Measurements from ENCODE around the gene GSK3A. TPM values are rescaled to one million over a fixed set of nuclear protein-coding genes. Genes with fewer than 3 reads are reported as not detected.

The GSK3A gene
- total and polyA plus RNA-seq, 7 donors = 48.7 to 117 (median 64.8) TPM

GRCh38 chr19:42276284-42276683, 33.9 kb upstream of the GSK3A start:
- peaks cover 64% of the 10 kb centered on the region for H3K4me1 ChIP-seq

GRCh38 chr19:42275517-42275916, 33.1 kb upstream of the GSK3A start:
- peak overlapping the region; percentile 24 for H3K27ac ChIP-seq
- H3K4me3 ChIP-seq = no peak overlapping the region
- H3K4me1 ChIP-seq = peaks cover 68% of the 10 kb centered on the region
- intact Hi-C loops (cut with DNase I) = no loop called here
- 85 to 90% (median 87%) methylated on average over 3 of the region's 3 CpGs for WGBS, 3 donors
- no peak for DNase-seq
- TF ChIP-seq, protein P1, sequence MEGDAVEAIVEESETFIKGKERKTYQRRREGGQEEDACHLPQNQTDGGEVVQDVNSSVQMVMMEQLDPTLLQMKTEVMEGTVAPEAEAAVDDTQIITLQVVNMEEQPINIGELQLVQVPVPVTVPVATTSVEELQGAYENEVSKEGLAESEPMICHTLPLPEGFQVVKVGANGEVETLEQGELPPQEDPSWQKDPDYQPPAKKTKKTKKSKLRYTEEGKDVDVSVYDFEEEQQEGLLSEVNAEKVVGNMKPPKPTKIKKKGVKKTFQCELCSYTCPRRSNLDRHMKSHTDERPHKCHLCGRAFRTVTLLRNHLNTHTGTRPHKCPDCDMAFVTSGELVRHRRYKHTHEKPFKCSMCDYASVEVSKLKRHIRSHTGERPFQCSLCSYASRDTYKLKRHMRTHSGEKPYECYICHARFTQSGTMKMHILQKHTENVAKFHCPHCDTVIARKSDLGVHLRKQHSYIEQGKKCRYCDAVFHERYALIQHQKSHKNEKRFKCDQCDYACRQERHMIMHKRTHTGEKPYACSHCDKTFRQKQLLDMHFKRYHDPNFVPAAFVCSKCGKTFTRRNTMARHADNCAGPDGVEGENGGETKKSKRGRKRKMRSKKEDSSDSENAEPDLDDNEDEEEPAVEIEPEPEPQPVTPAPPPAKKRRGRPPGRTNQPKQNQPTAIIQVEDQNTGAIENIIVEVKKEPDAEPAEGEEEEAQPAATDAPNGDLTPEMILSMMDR (IDR thresholded peaks at IDR 0.05) = no peak
- H3K36me3 ChIP-seq (ENCODE audit: insufficient read depth in 1 of 2, low read depth in 1 of 2) = peaks cover 4 to 47% of the 10 kb centered on the region in 2 donors
- H3K9me3 ChIP-seq = no peaks in the 10 kb centered on the region
- no peak for ATAC-seq
- H3K27me3 ChIP-seq (ENCODE audit: insufficient read depth in 3 of 3, low read length in 2 of 3) = no peaks in the 10 kb centered on the region

More at GRCh38 chr19:42276284-42276683, 33.9 kb upstream of the GSK3A start:
- H3K27ac ChIP-seq = no peak overlapping the region
- H3K27me3 ChIP-seq (ENCODE audit: insufficient read depth in 3 of 3, low read length in 2 of 3) = no peaks in the 10 kb centered on the region
- intact Hi-C loops (cut with DNase I) = no loop called here
- TF ChIP-seq, protein P1 (IDR thresholded peaks at IDR 0.05) = no peak
- no peaks in the 10 kb centered on the region for H3K9me3 ChIP-seq
- H3K4me3 ChIP-seq = no peak overlapping the region
- 44 to 58% (median 54%) methylated on average over 3 of the region's 3 CpGs for WGBS, 3 donors
- no peak for ATAC-seq
- peaks cover 4 to 47% of the 10 kb centered on the region in 2 donors for H3K36me3 ChIP-seq (ENCODE audit: insufficient read depth in 1 of 2, low read depth in 1 of 2)
- no peak for DNase-seq

- intact Hi-C loops (cut with DNase I) = no loop called here
- H3K9me3 ChIP-seq = no peaks in the 10 kb centered on the region
- H3K27ac ChIP-seq = peak overlapping the region; percentile 9
- no peak overlapping the region for H3K4me3 ChIP-seq
- peaks cover 72% of the 10 kb centered on the region for H3K4me1 ChIP-seq
- 44 to 68% (median 60%) methylated on average over 7 of the region's 7 CpGs for WGBS, 3 donors
- no peak for ATAC-seq
- peaks cover 4 to 47% of the 10 kb centered on the region in 2 donors for H3K36me3 ChIP-seq (ENCODE audit: insufficient read depth in 1 of 2, low read depth in 1 of 2)
- TF ChIP-seq, protein P1 (IDR thresholded peaks at IDR 0.05) = no peak
- DNase-seq = no peak
- H3K27me3 ChIP-seq (ENCODE audit: insufficient read depth in 3 of 3, low read length in 2 of 3) = no peaks in the 10 kb centered on the region
These were observed 32.7 kb upstream of the GSK3A start for GRCh38 chr19:42275103-42275502.

- H3K36me3 ChIP-seq (ENCODE audit: insufficient read depth in 1 of 2, low read depth in 1 of 2) = peaks cover 4 to 47% of the 10 kb centered on the region in 2 donors
These were observed 31.8 kb upstream of the GSK3A start for GRCh38 chr19:42274065-42274682.

More at GRCh38 chr19:42274065-42274682, 31.8 kb upstream of the GSK3A start:
- intact Hi-C loops (cut with DNase I) = no loop called here
- H3K27me3 ChIP-seq (ENCODE audit: insufficient read depth in 3 of 3, low read length in 2 of 3) = no peaks in the 10 kb centered on the region
- TF ChIP-seq, protein P1 (IDR thresholded peaks at IDR 0.05) = no peak
- DNase-seq = peak in 1 of 2 donors; percentile 13
- no peak for ATAC-seq
- no peak overlapping the region for H3K4me3 ChIP-seq
- H3K4me1 ChIP-seq = peaks cover 68% of the 10 kb centered on the region
- no peaks in the 10 kb centered on the region for H3K9me3 ChIP-seq
- WGBS, 3 donors = 86 to 94% (median 86%) methylated on average over 20 to 22 of the region's 22 CpGs
- peak overlapping the region; percentile 30 for H3K27ac ChIP-seq
